Naive thymus-derived CD4-positive, alpha-beta T cell (primary cell): ENCODE measurements around the gene PRR14. TPM values are rescaled to one million over a fixed set of nuclear protein-coding genes. Genes with fewer than 3 reads are reported as not detected.

Source experiments
- ATAC-seq: fragments of 150-1000 bp; cut with Tn5 transposase; 2 replicates; pipeline ENCODE4 v1.10.0; 2021; ENCODE audit warnings: mild to moderate bottlenecking, moderate library complexity
- CTCF ChIA-PET: fragments of 350-600 bp; sonication (Branson Sonifier 250); formaldehyde crosslinking; loops from one replicate; lab custom pipeline; 2021; ENCODE audit warnings: antibody characterized with exemption; lab: Charles Lee
- POLR2A ChIA-PET: fragments of 350-600 bp; sonication (Branson Sonifier 250); formaldehyde crosslinking; loops from one replicate; lab custom pipeline; 2021; ENCODE audit warnings: antibody characterized with exemption, inconsistent platforms; lab: Charles Lee
- DNase-seq, 9 donors: peaks; one replicate each; pipeline versions ENCODE4 v3.0.0 to v3.0.0-alpha.2; 2020 to 2022; ENCODE audit warnings: mixed read lengths in 1 of 9
- H3K27ac ChIP-seq: one replicate; pipeline ENCODE4 v1.7.0; 2013; ENCODE audit warnings: mild to moderate bottlenecking, low read depth, low read length, moderate library complexity
- H3K27me3 ChIP-seq, 2 donors: one replicate each; pipeline ENCODE4 v1.7.0; 2013; ENCODE audit warnings: low read length in 2 of 2, mild to moderate bottlenecking in 2 of 2, moderate library complexity in 2 of 2; ENCODE audit not compliant: control insufficient read depth in 2 of 2, insufficient read depth in 2 of 2
- H3K36me3 ChIP-seq, 3 experiments: 1 replicate in 2 of 3; 2 replicates in 1 of 3; pipeline ENCODE4 v1.7.0; 2013; ENCODE audit warnings: low read length in 3 of 3, mild to moderate bottlenecking in 3 of 3, moderate library complexity in 1 of 3; ENCODE audit not compliant: insufficient read depth in 3 of 3, control insufficient read depth in 2 of 3
- H3K4me1 ChIP-seq, 2 donors: one replicate each; pipeline ENCODE4 v1.7.0; 2013; ENCODE audit warnings: low read length in 2 of 2, mild to moderate bottlenecking in 2 of 2, moderate library complexity in 1 of 2; ENCODE audit not compliant: control insufficient read depth in 2 of 2, insufficient read depth in 2 of 2
- H3K4me3 ChIP-seq: 2 replicates; pipeline ENCODE4 v1.7.0; 2013; ENCODE audit warnings: mild to moderate bottlenecking, low read length
- H3K9me3 ChIP-seq, 3 experiments: 1 replicate in 2 of 3; 2 replicates in 1 of 3; pipeline ENCODE4 v1.7.0; 2013; ENCODE audit warnings: low read length in 3 of 3; ENCODE audit not compliant: control insufficient read depth in 2 of 3
- H3K27ac Mint-ChIP-seq, 9 donors: one replicate each; pipeline ENCODE4 v1.8.0; 2020 to 2022; ENCODE audit warnings: mixed read lengths in 9 of 9, mild to moderate bottlenecking in 8 of 9, moderate library complexity in 5 of 9, inconsistent platforms in 2 of 9
- H3K27me3 Mint-ChIP-seq, 5 donors: one replicate each; pipeline ENCODE4 v1.8.0; 2021 to 2022; ENCODE audit warnings: mixed read lengths in 5 of 5, mild to moderate bottlenecking in 1 of 5
- H3K36me3 Mint-ChIP-seq, 5 donors: one replicate each; pipeline ENCODE4 v1.8.0; 2020 to 2022; ENCODE audit warnings: mixed read lengths in 5 of 5, mild to moderate bottlenecking in 3 of 5, inconsistent platforms in 1 of 5
- H3K4me1 Mint-ChIP-seq, 7 donors: one replicate each; pipeline ENCODE4 v1.8.0; 2020 to 2022; ENCODE audit warnings: mixed read lengths in 7 of 7, mild to moderate bottlenecking in 3 of 7, inconsistent platforms in 1 of 7
- H3K4me3 Mint-ChIP-seq, 10 donors: one replicate each; pipeline ENCODE4 v1.8.0; 2020 to 2022; ENCODE audit warnings: mild to moderate bottlenecking in 10 of 10, mixed read lengths in 10 of 10, moderate library complexity in 6 of 10, inconsistent platforms in 2 of 10
- H3K9me3 Mint-ChIP-seq, 11 donors: one replicate each; pipeline ENCODE4 v1.8.0; 2020 to 2022; ENCODE audit warnings: mixed read lengths in 11 of 11, mild to moderate bottlenecking in 4 of 11, inconsistent platforms in 1 of 11, moderate library complexity in 1 of 11
- intact Hi-C, 2 donors: fragments of 100-400 bp; cut with micrococcal nuclease; formaldehyde crosslinking; loops; one replicate each; pipeline ENCODE4 v1.15.1; 2023
- polyA plus RNA-seq, 2 donors: library from polyadenylated mRNA; unstranded; fragments of 300-500 nt; fragmentation: Illumina TruSeq; gene quantifications; one replicate each; pipeline ENCODE4 v1.2.3, GENCODE V29; 2021
- total RNA-seq, 6 experiments: library from RNA in 5 of 6; stranded (reverse) in 5 of 6; gene quantifications; 1 replicate in 5 of 6; 2 replicates in 1 of 6; pipeline ENCODE4 v1.2.3 and lab custom pipeline; 2021 to 2026

The PRR14 gene
- total and polyA plus RNA-seq, 7 experiments from 2014 or later, result 13.3 to 91.9 (median 69.4) TPM

DNA sequence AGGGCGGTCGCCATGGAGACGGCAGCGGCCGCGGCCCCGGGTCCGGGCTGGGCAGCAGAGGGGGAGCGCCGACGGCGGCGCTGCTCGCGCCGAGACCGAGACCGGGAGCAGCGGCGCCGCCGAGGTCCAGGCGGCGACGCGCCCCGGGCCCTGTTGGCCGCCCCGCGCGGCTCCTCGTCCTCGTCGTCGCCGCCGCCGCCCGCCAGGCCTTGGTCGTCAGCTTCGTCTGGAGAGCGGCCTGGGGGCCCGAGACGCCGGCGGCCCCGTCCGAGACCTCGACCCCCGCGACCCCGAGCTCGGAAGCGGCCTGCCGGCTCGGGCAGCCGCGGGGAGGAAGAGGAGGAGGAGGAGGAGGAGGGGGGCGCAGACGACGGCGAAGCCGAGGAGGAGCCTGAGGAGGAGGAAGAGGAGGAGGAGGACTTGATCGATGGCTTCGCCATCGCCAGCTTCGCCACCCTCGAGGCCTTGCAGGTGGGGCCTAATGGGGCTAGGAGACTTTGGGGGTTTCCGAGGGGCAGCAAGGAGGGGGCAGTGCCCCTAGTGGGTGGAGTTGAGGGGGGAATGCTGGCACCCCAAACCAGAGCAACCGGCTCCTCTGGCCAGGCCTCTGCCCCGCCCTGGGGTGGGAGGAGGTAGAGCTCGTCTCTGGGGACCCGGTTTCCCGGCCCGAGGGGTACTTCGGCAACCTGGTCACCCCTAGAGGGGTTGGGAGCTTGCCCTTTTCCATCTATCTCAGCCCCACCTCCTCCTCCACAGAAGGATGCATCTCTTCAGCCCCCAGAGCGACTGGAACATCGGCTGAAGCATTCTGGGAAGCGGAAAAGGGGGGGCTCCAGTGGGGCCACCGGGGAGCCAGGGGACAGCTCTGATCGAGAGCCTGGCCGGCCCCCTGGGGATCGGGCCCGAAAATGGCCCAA, 9.0 kb downstream of the PRR14 start:
- H3K4me1 Mint-ChIP-seq, result peaks cover 27 to 56% (median 49%) of the 10 kb centered on the region in 7 donors
- intact Hi-C loops, result loop anchor here (1.0 to 10.0 kb wide), 11 partner anchors 103 to 855 kb away; partner anchors contain the start of genes ALDOA (in 1 of the 2), ARMC5 (in 1 of the 2), CFAP119 (in 1 of the 2) and FUS (in 1 of the 2)
- POLR2A ChIA-PET, result interaction anchor here (0.6 to 6.3 kb wide), 31 partner anchors 9 to 595 kb away, joined by 3 to 113 read pairs (median 5); partner anchors contain the start of genes ALDOA, DCTPP1, PHKG2 and PRR14
- DNase-seq, result peak; percentile 18 to 60 (median 33)
- Histone ChIP-seq H3K27me3 (no peaks in the 10 kb centered on the region), H3K36me3 (peaks cover 27 to 57% (median 41%) of the 10 kb centered on the region in 3 experiments), H3K9me3 (no peaks in the 10 kb centered on the region), H3K4me1 (peaks cover 45 to 49% of the 10 kb centered on the region in 2 donors), H3K27ac (peak overlapping the region; percentile 94), H3K4me3 (peak overlapping the region; percentile 83)
- H3K36me3 Mint-ChIP-seq, result peaks cover 0 to 45% (median 27%) of the 10 kb centered on the region in 5 donors
- H3K27me3 Mint-ChIP-seq, result no peaks in the 10 kb centered on the region
- H3K9me3 Mint-ChIP-seq, result peaks cover 0 to 6% (median 0%) of the 10 kb centered on the region in 11 donors
- peak overlapping the region; percentile 73 to 98 (median 92) for H3K27ac Mint-ChIP-seq
- CTCF ChIA-PET, result interaction anchor here (0.6 to 5.6 kb wide), 6 partner anchors 9 to 101 kb away, joined by 3 to 50 read pairs (median 4); partner anchors contain the start of genes PRR14 and ZNF764
- no peak for ATAC-seq
- peak overlapping the region; percentile 84 to 96 (median 90) for H3K4me3 Mint-ChIP-seq

DNA sequence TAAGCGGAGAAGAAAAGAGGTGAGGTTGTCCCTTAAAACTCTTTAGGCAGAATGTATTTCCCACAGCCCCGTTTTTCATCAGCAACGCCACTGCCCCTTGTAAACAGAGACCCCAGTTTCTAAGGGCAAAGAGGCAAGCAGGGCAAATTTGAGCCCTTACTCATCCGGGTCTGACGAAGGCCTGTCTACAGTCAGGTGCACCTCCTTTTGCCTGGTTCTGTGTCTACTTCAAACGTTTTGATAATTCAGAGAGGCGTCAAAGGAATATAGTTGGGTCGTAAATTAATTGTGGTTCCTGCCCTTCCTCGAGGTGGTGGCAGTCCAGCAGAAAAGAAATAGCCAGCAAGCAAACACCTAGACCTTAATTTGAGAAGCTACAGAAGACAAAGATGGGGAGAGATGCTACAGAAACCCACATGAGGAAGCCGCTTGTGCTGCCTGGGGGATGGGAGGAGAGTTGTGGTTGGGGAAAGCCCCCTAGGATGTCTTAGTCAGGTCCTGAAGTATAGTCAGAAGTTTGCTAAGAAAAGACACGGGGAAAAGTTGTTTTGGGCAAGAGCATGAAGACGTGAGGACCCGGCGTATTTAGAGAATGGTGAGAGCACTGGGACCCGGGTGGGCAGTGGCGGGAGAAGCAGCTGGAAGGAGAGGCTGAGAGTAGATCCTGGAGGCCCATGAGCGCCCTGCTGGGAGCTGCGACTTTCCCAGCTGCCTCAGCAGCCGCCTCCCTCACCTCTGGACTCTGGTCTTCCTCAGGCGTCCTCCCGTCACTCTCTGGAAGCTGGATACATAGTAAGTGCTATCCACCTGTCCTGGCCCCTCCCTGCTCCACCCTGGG, 9.9 kb downstream of the PRR14 start:
- H3K27me3 ChIP-seq, result no peaks in the 10 kb centered on the region
- H3K4me1 Mint-ChIP-seq, result peaks cover 27 to 55% (median 49%) of the 10 kb centered on the region in 7 donors
- intact Hi-C loops, result loop anchor here in 1 of 2 donors (1.0 kb wide), 1 partner anchor 537 kb away; the partner anchor contains the start of gene MAPK3
- peaks cover 45 to 49% of the 10 kb centered on the region in 2 donors for H3K4me1 ChIP-seq
- peak in 8 of 9 donors; percentile 65 to 90 (median 78) for DNase-seq
- H3K36me3 ChIP-seq, result peaks cover 28 to 57% (median 36%) of the 10 kb centered on the region in 3 experiments
- CTCF ChIA-PET, result interaction anchor here (0.6 to 5.6 kb wide), 3 partner anchors 23 to 35 kb away, joined by 3 to 50 read pairs (median 6); no protein-coding TSS in a partner anchor
- no peaks in the 10 kb centered on the region for H3K9me3 ChIP-seq
- peak overlapping the region; percentile 73 to 98 (median 92) for H3K27ac Mint-ChIP-seq
- no peaks in the 10 kb centered on the region for H3K27me3 Mint-ChIP-seq
- ATAC-seq, result no peak
- H3K36me3 Mint-ChIP-seq, result peaks cover 0 to 43% (median 27%) of the 10 kb centered on the region in 5 donors
- H3K27ac ChIP-seq, result peak overlapping the region; percentile 94
- peak overlapping the region; percentile 83 for H3K4me3 ChIP-seq
- H3K4me3 Mint-ChIP-seq, result peak overlapping the region; percentile 84 to 96 (median 90)
- H3K9me3 Mint-ChIP-seq, result peaks cover 0 to 6% (median 0%) of the 10 kb centered on the region in 11 donors
- POLR2A ChIA-PET, result interaction anchor here (0.6 to 6.3 kb wide), 12 partner anchors 10 to 243 kb away, joined by 3 to 113 read pairs (median 6); partner anchors contain the start of genes PRR14, SRCAP, ZNF688 and ZNF747

DNA sequence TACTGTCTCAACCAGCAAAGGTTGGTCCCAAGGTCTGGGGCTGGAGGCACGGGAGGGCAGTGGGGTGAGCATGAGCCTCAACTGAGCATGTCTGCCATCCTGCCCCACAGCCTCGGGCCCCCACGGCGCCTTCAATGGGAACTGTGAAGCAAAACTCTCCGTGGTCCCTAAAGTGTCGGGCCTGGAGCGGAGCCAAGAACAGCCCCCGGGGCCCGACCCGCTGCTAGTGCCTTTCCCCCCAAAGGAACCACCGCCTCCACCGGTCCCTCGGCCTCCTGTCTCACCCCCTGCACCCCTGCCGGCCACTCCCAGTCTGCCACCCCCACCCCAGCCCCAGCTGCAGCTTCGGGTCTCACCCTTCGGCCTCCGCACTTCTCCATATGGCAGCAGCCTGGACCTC, 11.7 kb downstream of the PRR14 start:
- Histone ChIP-seq H3K36me3 (peaks cover 38 to 63% (median 40%) of the 10 kb centered on the region in 3 experiments), H3K27ac (peak overlapping the region; percentile 94), H3K4me1 (peaks cover 37 to 41% of the 10 kb centered on the region in 2 donors), H3K9me3 (no peaks in the 10 kb centered on the region), H3K4me3 (no peak overlapping the region), H3K27me3 (no peaks in the 10 kb centered on the region)
- Mint-ChIP-seq H3K9me3 (peaks cover 0 to 4% (median 0%) of the 10 kb centered on the region in 11 donors), H3K36me3 (peaks cover 0 to 36% (median 27%) of the 10 kb centered on the region in 5 donors), H3K4me1 (peaks cover 29 to 39% (median 36%) of the 10 kb centered on the region in 7 donors), H3K27me3 (no peaks in the 10 kb centered on the region), H3K4me3 (peak overlapping the region in 6 of 10 donors; percentile 36 to 96 (median 88)), H3K27ac (peak overlapping the region in 5 of 9 donors; percentile 23 to 96 (median 73))
- ATAC-seq (no peak), DNase-seq (no peak)
- CTCF ChIA-PET, result interaction anchor here (5.6 kb wide), 1 partner anchor 33 kb away, joined by 50 read pairs; no protein-coding TSS in a partner anchor
- intact Hi-C loops, result no loop called here
- POLR2A ChIA-PET, result interaction anchor here (1.2 to 6.3 kb wide), 3 partner anchors 11 to 34 kb away, joined by 3 to 113 read pairs (median 49); partner anchors contain the start of genes PRR14 and SRCAP

DNA sequence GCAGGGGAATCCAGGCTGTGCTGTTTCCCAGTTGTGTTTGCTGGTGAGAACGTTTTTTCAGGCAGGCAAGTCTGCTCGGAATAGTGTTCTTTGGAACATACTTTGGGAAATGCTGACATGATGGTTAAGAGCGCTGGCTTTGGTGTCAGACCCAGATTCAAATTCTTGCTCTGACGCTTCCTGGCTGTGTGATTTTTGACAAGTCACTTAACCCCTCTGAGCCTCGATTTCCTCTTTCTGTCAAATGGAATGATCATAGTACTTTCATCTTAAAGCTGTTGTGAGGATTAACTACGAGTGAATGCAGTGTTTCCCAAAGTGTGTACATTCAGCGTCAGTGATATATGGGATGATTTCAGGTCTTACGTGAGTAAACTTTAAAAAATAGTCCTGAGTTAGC, 12.3 kb downstream of the PRR14 start:
- Histone ChIP-seq H3K4me1 (peaks cover 35 to 39% of the 10 kb centered on the region in 2 donors), H3K27me3 (no peaks in the 10 kb centered on the region), H3K4me3 (peak overlapping the region; percentile 19), H3K36me3 (peaks cover 38 to 69% (median 46%) of the 10 kb centered on the region in 3 experiments), H3K9me3 (no peaks in the 10 kb centered on the region), H3K27ac (peak overlapping the region; percentile 37)
- intact Hi-C loops, result no loop called here
- H3K4me3 Mint-ChIP-seq, result peak overlapping the region in 7 of 10 donors; percentile 21 to 94 (median 42)
- H3K9me3 Mint-ChIP-seq, result peaks cover 0 to 4% (median 0%) of the 10 kb centered on the region in 11 donors
- H3K27me3 Mint-ChIP-seq, result no peaks in the 10 kb centered on the region
- peaks cover 0 to 40% (median 31%) of the 10 kb centered on the region in 5 donors for H3K36me3 Mint-ChIP-seq
- ATAC-seq (no peak), DNase-seq (no peak)
- H3K27ac Mint-ChIP-seq, result peak overlapping the region in 5 of 9 donors; percentile 12 to 78 (median 62)
- peaks cover 33 to 39% (median 35%) of the 10 kb centered on the region in 7 donors for H3K4me1 Mint-ChIP-seq
- POLR2A ChIA-PET, result interaction anchor here (0.5 to 6.3 kb wide), 4 partner anchors 13 to 517 kb away, joined by 3 to 113 read pairs (median 3); partner anchors contain the start of gene SRCAP
- CTCF ChIA-PET, result interaction anchor here (1.3 to 5.6 kb wide), 2 partner anchors 33 to 34 kb away, joined by 3 to 50 read pairs; no protein-coding TSS in a partner anchor

DNA sequence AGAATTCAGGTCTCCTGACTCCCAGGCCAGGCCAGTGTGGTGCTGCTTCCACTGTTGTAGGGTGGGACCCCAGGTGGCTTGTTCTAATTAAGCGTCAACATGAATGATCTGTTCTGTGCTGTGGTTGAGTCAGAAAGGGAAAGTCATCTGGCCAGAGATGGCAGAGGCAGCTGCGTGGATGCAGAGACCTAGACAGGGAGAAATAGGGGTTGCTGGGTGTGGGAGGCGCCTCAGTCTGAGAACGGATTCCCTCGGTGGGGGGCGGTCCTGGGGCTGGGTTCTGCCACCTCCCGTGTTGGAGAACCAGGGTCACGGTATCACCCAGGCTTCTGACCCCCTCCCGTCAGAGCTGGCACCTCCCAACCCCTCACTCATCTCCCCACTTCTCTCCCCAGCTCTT, 13.1 kb downstream of the PRR14 start:
- Mint-ChIP-seq H3K4me1 (peaks cover 33 to 40% (median 35%) of the 10 kb centered on the region in 7 donors), H3K27me3 (no peaks in the 10 kb centered on the region), H3K27ac (peak overlapping the region in 5 of 9 donors; percentile 51 to 77 (median 67)), H3K36me3 (peaks cover 0 to 42% (median 34%) of the 10 kb centered on the region in 5 donors), H3K9me3 (peaks cover 0 to under 1% (median 0%) of the 10 kb centered on the region in 11 donors), H3K4me3 (peak overlapping the region in 5 of 10 donors; percentile 13 to 50 (median 34))
- H3K27ac ChIP-seq, result peak overlapping the region; percentile 37
- H3K9me3 ChIP-seq, result no peaks in the 10 kb centered on the region
- DNase-seq (no peak), ATAC-seq (no peak)
- no peak overlapping the region for H3K4me3 ChIP-seq
- POLR2A ChIA-PET, result interaction anchor here (6.3 kb wide), 1 partner anchor 32 kb away, joined by 113 read pairs; the partner anchor contains the start of gene SRCAP
- CTCF ChIA-PET, result interaction anchor here (0.6 to 1.3 kb wide), 2 partner anchors 10 to 35 kb away, joined by 3 read pairs; no protein-coding TSS in a partner anchor
- H3K4me1 ChIP-seq, result peaks cover 35 to 39% of the 10 kb centered on the region in 2 donors
- intact Hi-C loops, result no loop called here
- no peaks in the 10 kb centered on the region for H3K27me3 ChIP-seq
- peaks cover 38 to 76% (median 47%) of the 10 kb centered on the region in 3 experiments for H3K36me3 ChIP-seq
